Suprapubic skin (tissue), 4 donors: ENCODE measurements around the gene PSMG1.

ENCODE experiments used
- CTCF ChIP-seq, 2 donors: fragments of 200-600 bp in 1 of 2; fragments of 450-650 bp in 1 of 2; sonication (generic) in 1 of 2; IDR thresholded peaks; one replicate each; pipeline ENCODE4 v1.5.1; 2016 to 2019; ENCODE audit warnings: antibody characterized with exemption in 2 of 2, mild to moderate bottlenecking in 1 of 2, moderate library complexity in 1 of 2
- POLR2A ChIP-seq, 2 donors: fragments of 450-650 bp; IDR thresholded peaks; one replicate each; pipeline ENCODE4 v1.6.1; 2017; ENCODE audit warnings: antibody characterized with exemption in 2 of 2, mild to moderate bottlenecking in 2 of 2, moderate library complexity in 2 of 2
- POLR2AphosphoS5 ChIP-seq, 3 donors: sonication (generic); formaldehyde crosslinking; IDR thresholded peaks; one replicate each; pipeline ENCODE4 v1.6.1; 2017; ENCODE audit warnings: antibody characterized with exemption in 3 of 3

- TF ChIP-seq CTCF (IDR thresholded peaks at IDR 0.05) (no peak), POLR2A (IDR thresholded peaks at IDR 0.05) (no peak), POLR2AphosphoS5 (IDR thresholded peaks at IDR 0.05) (no peak)
These were observed 36.9 kb upstream of the PSMG1 start for GRCh38 chr21:39220150-39220549.
